Activated CD8-positive, alpha-beta memory T cell treated with anti-CD3 and anti-CD28 coated beads, Interleukin-2, amount 50 U/mL, for 1 hour (primary cell): ENCODE data around the gene RFC5.
A peak's percentile ranks its signal among the peaks of the same experiment; 100 is the strongest.
"Not testable (repeated sequence)": the region's sequence is repeated elsewhere in the genome, so short reads cannot be mapped to it uniquely, and the experiment has no call there.

Source experiments
- DNase-seq: peaks from one replicate; pipeline ENCODE4 v3.0.0-alpha.2; 2020; ENCODE audit errors: extremely low read depth

Gene RFC5

DNA sequence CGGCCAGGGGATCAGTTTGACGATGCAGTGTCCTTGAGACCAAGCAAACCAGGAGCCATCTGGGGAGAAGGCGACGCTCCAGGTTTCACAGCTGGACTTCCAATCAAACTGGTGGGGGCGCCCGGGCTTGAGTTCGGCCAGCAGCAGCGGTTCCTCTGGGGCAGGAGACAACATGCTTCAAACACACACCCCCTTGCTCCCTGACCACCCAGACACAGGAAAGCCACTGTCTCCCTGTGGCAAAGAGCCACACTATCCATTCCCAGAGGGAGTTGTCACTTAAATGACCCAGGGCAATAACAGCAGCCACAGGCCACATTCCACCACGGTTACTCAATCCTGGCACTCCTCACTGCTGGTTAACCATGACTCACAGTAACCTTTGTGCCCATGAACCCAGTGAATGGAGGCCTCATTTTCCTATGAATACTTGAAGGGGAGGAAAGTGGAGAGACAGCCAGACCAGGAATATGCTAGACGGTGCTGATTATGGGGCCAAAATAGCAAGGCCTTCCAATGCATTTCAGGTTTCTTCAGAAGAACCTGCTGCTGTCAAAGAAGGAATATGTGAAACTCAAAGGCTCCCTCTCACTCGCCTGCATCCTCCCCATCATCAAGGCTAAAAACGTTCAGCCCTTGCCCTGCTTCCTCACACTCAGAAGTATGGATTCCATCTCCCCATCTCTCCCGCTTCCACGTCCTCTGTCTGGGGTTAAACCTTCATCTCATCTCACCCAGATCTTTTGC, 36.0 kb downstream of the RFC5 start:
- DNase-seq, result no peak

DNA sequence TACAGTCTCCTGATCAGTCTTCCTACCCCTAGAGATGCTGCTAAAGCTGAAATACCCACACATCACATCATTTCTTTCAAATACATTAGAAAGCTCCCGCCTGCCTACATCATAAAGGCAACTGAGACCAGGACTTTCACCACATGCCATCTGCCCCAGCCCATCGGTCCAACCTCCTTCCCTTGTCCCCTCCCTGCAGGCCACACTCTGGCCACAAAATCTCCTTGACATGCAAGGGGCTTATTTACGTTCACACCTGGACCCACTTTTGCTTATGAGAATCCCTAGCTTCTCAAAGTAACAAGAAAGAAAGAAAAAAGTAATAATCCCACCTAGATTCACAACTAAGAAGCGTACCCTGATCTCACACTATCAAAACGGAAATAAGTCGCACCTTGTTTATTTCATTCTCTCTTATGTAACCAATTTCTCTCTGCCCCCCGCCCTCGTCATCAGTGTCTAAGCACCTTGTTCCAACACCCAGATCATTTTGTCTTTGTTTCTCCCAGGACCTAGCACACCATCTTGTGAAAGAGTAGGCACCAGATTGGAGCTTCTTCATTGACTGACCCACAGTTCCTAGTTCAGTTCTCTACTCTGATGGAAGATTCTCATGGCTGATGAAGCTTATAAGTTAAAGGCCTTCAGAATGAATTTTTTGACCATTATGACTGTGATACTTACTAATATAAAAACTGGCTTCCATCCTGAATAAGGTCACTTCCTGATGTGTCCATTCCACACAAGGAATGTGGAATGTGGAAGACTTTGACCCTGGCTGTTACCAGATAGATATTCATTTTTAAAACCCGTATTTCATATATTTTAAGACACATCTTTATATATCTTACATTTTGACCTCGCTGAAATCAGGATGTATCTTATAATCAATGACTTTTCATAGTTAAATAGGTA, 36.8 kb downstream of the RFC5 start:
- no peak for DNase-seq

DNA sequence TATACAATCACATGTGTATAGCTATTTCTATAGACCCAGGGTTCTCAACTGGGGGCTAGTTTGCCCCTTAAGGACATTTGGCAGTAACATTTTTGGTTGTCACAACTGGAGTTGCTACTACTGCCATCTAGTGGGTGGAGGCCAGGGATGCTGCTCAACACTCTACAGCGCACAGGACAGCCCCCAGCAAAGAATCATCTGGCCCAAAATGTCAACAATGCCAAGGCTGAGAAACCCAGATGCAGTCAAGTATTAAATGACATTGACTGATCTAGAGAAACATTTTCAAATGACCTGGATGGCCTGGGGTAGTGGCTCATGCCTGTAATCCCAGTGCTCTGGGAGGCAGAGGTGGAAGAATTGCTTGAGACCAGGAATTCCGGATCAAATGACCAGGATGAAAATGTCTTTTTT, 38.6 kb downstream of the RFC5 start:
- DNase-seq, result peak; percentile 22

DNA sequence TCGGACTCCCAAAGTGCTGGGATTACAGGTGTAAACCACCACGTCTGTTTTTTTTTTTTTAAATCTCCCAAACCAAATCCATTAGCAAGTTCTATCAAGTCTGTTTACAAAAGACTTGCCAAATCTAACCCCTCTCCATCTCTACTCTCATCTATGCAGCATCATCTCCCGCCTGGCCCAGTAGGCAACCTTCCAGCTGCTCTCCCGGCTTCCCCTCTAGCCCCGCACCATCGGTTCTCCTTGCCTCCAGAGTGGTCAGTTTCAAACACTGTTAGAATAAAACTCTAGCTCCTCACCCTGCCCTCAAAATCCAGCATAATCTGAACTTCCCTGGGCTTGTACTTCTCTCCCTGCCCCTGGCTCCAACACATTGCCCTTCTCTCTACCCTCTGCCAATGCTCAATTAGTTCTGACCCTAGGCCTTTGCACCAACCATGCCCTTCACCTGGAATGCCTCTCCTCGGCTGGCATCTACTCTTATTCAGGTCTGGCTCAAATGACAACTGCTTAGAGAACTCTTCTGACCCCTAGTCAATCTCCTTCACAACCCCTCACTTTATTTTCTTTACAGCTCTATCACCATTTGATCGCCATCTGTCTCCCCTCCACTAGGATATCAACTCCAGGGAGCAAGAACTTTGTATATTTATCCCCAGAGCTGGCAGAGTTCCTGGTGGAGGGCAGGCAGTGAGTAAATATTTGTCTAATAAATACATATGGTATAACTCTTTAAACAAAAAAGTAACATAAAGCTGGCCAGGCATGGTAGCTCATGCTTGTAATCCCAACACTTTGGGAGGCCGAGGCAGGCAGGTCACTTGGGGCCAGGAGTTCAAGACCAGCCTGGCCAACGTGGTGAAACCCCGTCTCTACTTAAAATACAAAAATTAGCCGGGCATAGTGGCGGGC, 39.6 kb downstream of the RFC5 start:
- no peak for DNase-seq

DNA sequence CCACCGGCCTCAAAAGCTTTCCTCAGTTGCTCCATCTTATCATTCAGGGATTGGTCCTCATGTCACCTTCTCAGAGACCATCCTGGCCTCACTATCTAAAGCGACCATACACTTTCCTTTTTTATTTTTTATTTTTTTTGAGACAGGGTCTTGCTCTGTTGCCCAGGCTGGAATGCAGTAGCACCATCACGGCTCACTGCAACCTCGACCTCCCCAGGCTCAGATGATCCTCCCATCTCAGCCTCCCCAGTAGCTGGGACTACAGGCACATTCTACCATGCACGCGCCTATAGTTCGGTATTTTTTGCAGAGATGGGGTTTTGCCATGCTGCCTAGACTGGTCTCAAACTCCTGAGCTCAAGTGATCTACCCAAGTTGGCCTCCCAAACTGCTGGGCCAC, 41.7 kb downstream of the RFC5 start:
- DNase-seq, result no peak

DNA sequence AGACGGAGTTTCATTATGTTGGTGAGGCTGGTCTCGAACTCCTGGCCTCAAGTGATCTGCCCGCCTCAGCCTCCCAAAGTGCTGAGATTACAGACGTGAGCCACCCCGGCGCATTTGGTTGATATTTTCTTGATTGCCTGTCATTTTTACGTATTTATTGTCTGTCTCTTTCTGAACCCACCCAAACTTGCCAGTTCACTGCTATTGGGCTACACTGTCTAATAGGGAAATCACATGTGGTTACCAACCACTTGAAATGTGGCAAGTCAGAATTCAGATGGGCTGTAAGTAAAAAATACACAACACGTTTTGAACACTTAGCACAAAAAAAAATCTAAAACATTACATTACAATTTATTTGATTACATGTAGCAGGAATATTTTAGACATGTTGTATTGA, 42.4 kb downstream of the RFC5 start:
- no peak for DNase-seq

DNA sequence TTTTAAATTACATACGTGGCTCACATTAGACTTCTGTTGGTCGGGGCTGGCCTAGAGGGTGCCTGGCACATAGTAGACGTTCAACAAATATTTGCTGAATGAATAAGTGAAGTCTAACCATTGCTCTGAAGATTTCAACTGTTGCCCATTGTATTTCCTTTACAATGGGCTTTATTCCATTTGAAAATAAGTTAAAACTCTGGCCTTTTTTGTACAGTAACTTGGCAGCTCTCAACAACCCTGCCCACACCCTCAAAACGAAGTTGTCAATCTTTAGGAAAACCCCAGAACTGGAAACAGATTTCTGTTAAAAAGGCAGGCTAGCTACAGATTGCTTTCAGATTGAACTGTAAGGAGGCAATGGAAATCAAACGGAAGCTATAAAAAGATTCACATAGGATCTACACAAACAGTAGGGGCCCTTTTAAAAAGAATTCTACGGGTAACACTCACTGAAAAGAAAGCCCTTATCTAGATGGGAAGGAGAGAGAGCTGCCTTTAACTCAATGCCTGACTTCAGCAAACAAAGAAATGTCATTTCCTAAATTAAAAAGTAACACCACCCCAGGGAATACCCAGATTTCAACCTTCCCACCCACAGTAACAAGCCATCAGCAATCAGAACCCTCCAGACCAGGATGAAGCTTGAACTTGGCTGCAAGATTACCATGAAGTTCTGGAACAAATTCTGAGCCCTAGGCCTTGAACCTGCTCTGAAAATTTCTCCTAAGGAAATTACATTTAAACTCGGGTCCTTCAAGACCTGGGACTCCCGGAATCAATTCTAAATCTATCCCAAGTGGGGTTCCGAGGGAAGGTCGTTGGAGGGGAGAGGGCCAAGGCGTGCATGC, 43.1 kb downstream of the RFC5 start:
- no peak for DNase-seq

DNA sequence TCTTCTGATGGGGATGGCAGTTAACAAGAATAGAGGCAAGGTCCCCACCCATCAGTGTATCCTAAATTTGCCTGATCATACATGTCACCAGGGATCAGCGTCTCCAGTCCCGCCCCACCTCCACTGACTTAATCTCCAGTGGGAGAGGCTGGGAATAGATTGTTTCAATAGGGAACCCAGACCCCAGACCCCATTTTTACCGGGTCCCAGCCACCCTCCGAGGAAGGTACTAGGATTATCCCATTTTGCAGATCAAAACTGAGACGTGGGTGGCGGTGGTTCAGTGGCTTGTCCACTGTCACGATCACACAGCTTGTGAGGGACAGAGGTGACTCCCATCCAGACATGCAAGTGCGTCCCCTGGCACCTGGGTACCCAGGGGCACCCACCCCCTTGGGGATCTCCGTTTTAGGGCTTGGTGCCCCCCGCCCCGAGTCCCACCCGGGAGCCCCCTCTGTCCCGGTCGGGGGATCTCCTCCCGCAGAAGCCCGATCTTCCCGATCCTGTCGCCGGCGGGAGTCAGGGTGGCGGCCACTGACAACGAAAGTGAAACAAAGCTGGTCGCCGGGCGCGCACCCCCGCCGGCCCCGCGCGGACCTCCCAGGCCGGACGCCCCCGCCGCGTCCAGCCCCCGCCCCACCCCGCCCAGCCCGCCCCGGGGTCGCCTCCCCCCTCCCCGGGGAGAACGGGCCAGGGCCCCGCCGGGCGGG, 44.0 kb downstream of the RFC5 start:
- DNase-seq, result no peak

DNA sequence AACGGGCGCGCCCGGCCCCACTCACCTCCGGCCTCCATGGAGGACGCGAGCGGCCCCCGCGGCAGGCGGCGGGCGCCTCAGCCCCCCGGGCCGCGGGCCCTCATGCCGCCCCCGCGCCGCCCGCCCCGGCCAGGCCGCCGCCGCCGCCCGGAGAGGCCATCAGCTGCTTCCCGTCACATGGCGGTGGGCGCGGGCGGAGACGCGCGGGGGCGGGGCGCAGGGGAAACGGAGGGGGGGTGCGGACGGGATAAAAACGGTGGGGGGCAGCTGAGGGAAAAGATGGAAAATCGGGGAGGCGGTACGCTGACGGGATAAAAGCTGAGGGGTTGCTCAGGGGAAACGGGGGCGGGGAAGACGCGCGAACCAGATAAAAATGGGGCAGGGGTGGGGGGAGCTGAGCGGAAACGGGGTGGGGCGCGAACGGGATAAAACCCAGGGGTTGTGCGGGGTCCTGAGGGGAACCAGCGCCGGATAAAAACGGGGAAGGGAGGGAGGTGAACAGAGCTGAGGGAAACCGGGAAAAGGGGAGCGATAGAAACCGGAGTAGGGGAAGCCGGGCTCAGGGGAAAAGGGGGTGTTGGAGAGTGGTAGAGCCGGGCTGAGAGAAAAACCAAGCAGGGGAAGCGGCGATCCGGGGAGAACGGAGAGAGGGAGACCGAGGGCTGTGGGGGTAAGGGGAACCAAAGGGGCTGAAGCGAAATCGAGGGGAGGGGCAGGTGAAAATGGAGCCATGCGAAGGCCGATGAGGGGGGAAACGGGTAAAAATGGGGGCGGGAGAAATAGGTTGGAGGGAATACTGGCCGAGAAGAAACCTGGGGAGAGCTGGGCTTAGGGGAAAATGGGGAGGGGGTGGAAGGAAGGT, 44.7 kb downstream of the RFC5 start, which contains the start of gene WSB2:
Gene WSB2, minus strand, starts transcription at position 169 of the 862 bp plus-strand sequence. Its CDS starts 131 bp downstream, at position 38.
- DNase-seq, result no peak

DNA sequence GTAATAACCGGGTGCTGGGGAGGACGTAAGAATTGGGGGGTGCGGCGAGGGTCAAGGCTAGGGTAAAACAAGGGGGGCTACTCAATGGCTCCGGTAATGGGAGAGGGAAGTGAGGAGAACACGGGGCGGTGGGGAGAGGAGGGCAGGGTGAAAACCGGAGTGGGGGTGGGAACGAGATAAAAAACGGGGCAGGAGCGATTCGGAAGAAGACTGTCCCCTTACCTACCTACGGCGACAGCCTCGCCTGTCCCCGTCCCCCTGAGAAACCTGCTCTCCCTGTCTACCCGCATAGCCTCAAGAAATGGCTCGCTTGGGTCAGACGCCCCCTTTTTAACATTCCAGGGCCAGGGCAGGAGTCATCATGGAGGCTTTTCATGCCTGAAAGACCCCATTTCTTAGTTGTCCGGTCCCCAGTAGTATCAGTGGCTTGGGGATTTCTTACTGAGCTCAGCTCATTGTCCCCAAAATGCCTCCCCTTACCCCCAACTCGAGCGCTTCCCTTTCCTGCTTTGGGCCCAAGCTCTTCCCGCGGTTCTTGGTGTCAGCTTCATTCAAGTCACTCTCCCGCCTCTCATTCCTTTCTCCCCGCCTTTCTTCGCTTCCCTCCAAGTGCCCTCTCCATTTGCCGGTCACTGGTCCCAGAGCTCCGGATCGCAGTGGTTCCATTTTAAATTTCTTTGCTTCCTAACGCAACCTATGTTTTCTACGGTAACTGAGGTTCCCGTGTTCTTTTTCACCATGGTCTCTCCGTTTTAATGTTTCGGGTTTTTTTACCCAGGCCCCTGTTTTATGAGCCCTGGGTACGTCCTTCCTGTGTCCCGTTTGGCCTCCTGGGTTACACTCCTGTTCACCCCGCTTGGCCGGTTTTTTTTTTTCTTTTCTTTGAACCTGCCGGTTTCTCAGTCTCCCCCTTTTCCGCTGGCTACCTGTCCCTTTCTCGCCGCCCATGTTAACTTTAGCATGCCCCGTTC, 45.7 kb downstream of the RFC5 start:
- no peak for DNase-seq

DNA sequence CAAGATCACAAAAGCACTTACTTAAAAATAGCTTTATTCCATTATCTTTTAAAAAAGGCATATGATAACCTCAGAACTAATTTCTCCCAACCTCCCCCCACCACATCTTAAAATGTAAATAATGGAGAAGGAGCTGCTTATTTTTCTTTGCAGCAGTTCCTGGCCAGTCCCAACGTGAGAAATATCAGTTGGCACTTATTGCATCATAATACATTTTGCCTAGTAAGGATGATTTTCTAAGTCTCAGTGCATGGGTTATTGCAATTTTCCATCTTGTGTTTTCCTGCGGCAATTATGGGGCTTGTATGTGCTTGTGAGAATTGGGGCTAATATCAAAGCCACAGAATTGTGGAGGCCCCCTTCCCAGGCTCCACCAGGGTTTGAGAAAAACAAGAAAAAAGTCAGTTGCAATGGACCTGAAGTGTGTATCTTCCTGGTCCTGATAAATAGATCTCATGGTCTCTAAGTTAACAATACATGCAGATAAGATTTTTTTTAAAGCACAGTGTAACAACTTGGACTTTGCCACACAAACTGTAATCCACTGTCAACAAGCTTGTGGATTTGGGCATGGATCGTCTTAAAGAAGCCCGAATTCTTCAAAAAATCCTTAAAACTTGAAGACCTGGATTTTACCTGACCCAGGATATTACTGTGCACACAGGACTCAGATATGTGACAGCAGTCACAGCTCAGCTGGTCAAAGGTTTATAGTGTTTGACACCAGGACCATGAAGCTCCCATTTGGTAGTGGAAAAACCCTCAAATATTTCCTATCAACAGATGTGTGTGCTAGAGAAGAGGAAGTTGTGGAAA, 47.3 kb downstream of the RFC5 start:
- no peak for DNase-seq

DNA sequence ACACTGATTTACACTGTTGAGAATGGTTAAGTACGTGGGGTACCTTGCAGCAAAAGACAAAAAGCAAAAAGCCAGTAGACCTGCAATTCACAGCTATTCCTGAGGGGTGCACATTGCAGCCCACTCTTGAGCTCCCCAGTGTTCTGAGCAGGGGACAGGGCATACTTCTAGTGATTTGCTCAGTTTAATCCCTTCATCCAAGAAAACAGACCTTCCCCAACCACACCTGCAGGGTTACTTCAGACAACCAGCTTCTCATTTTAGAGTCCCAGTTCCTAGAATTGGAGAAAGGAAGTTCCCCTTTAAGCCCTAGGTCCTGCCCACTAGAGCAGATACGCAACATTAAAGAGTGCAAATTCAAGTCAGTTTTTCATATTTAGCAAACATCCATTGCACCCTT, 48.1 kb downstream of the RFC5 start:
- DNase-seq, result no peak

DNA sequence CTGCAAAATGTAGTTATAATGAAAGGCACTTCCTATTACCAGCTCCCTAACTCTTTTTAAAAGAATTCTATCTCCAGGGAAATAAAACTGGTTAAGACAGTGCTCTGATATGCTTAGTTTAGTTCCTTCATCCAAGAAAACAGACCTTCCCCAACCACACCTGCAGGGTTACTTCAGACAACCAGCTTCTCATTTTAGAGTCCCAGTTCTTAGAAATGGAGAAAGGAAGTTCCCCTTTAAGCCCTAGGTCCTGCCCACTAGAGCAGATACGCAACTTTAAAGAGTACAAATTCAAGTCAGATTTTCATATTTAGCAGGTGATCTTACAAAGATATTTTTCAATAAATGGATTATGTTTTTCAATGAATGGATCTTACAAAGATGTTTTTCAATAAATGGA, 48.9 kb downstream of the RFC5 start:
- DNase-seq, result no peak

DNA sequence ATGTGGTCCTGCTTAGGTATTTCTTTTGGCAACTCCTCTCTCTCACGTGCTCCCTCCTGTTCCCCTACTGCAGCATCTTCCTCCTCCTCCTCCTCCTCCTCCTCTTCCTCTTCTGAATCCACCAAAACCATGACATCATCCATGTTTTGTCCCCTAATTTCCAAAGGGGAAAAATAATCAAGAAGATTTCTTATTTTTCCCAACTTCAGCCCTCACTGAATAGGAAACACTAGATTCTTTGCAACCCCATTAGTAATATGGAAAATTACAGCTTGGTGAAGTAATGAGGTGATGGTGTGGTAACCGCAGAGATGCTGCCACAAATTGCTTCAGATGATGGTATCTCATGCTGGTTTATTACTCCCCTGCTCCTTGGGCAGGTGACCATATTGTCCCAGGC, 51.9 kb downstream of the RFC5 start:
- no peak for DNase-seq

DNA sequence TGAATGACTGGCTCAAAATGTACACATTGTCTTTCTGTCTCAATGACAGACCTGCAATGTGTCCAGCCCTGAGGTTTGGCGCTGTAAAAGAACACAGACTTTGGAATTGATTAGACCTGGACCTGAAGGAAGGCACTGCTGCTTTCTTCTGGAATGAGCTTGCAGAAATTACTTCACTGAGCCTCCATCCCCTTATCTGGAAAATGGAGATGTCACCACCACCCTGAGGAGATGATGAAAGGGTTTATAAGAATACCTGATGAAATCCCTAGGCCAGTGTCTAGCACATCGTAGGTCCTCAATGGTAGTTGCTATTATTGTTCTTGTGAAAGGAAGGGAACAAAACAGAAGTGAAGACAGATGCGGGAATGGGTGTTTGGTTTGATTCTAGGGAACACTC, 54.1 kb downstream of the RFC5 start:
- no peak for DNase-seq

DNA sequence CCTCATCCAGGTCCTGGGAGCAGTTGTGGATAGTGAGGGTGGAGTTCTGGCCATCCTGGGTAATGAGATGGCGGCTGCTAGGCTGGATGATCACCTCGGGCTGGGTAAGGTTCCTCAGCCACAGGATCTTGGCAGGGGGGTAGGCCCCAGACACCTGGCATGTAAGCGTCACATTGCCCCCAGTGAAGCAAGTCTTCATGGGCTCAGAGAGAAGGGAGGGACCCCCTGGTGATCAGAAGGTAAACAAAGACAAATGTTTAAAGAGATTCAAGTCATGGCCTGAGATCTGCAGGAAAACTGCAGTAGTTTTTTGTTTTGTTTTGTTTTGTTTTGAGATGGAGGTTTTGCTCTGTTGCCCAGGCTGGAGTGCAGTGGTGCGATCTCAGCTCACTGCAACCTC, 57.3 kb downstream of the RFC5 start:
- DNase-seq, result no peak

DNA sequence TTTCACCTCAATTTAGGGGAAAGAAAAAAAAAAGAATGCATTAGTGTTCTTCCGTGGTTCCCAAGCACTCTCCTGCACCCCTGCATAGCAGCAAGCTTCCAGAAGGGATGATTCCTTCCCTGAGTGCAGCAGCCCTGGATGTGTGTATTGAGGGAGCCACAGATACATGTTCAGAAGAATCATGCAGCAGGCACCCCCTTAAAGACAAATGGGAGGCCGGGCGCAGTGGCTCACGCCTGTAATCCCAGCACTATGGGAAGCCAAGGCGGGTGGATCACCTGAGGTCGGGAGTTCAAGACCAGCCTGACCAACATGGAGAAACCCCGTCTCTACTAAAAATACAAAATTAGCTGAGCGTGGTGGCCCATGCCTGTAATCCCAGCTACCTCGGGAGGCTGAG, 65.0 kb downstream of the RFC5 start:
- DNase-seq, result not testable (repeated sequence)
